HG03460 (cell line): ENCODE results near the gene PIK3R6.
A peak's percentile ranks its signal among the peaks of the same experiment; 100 is the strongest.

ENCODE experiments used
- ATAC-seq: cut with Tn5 transposase; IDR thresholded peaks from one replicate; pipeline ENCODE4 v1.9.1; 2021; ENCODE audit not compliant: unreplicated experiment

Gene PIK3R6, protein sequence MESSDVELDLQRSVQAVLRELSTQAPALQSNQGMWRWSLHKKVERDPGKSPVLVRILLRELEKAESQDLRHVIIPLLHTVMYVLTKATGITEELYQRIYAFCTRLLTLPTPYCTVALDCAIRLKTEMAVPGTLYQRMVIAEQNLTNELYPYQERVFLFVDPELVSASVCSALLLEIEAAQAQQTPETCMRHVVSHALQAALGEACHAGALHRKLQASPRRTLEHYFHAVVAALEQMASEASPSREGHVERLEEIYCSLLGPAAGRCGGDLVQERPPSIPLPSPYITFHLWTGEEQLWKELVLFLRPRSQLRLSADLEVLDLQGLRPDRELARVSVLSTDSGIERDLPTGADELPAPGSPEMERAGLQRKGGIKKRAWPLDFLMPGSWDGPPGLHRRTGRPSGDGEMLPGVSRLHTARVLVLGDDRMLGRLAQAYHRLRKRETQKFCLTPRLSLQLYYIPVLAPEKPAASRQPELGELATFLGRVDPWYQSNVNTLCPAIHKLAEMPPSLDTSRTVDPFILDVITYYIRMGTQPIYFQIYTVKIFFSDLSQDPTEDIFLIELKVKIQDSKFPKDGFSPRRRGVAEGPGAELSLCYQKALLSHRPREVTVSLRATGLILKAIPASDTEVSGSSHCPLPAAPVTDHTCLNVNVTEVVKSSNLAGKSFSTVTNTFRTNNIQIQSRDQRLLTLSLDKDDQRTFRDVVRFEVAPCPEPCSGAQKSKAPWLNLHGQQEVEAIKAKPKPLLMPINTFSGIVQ

DNA sequence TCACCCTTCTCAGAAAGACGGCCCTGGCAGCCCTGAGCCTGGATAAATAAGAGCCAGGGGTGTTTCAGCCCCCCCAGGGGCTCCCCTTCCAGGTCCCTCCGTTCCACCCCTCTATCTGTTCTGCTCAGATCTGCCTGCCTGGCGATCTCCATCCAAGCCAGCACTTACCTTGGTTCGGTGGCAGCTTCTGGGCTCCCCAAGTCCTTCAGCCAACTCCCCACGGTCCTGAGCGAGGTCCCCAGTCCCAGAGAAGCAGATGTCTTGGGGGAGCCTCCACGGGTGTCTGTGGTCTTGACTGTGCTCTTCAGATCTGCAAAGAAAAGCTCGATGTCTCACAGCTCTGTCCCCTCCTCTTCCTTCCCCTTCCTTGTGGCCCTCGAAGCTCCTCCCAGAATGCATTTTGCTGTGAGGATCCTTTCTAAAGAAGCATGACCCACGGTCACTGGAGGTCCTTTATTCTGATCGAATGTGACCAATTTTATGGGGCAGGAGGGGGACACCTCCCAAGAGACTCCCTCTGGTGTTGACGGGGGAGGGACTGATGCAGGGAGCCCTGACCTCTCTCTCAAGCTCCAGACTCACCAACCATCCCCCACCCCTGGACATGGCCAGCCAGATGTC is at the start of gene PIK3R6:
Gene PIK3R6 (minus strand): TSS at position 314 of the 621 bp plus-strand sequence. CDS start 17,880 bp downstream, outside the sequence.
- ATAC-seq = peak; percentile 51

DNA sequence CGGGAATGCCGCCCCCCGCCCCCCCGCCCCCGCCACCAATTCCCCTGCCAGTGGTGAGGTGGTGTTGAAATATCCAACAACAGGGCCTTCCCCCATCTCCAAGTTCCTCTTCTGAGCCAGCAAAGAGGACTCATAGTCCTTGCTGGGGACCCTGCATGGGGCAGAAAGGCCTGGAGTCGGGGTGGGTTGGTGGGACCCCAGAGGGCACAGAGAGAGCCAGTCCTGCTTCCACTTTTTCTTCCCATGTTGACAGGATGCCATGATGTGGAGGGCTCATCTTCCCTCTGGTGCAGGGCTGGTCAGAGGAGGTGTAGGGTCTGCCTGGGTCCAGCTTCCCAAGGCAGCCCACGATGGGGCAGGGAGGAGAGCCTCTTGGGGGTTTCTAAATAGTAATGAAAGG is 49.0 kb upstream of the PIK3R6 start:
- no peak for ATAC-seq

DNA sequence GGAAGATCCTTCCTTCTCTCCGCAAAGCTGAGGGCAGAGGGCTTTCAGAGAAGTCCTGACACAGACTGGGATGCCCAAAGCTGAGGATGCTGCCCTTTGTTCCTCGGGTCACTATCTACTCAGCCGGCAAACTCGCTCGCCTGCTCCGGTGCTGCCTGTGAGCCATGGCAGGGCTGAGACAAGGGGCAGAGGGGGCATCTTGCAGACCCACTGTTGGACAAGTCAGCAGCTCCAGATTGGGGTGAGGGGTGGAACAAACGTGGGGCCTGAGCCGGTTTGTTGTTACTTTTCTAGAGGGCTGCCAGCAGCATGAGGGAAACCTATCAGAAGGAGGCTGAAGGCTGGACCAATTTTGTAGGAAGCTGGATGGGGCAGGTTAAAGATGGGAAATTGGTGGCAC is 47.1 kb upstream of the PIK3R6 start:
- no peak for ATAC-seq

DNA sequence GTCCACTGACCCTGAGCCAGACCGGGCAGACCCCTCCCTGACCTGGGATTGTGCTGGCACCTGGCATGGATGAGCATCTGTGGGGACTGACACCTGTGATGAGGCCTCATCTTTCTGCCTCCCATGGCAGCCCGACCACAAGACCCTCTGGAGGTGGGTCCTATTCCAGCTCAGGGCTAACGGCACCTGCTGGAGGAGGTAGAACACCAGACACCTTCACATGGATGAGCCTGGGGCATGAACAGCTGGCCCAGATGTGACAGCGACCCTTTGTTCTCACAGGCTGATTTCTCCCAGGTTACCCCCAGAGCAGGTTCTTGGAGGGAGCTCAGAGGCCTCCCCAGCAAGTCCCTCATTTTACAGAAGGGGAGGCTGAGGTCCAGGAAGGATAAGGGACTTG is 46.4 kb upstream of the PIK3R6 start:
- ATAC-seq = no peak

DNA sequence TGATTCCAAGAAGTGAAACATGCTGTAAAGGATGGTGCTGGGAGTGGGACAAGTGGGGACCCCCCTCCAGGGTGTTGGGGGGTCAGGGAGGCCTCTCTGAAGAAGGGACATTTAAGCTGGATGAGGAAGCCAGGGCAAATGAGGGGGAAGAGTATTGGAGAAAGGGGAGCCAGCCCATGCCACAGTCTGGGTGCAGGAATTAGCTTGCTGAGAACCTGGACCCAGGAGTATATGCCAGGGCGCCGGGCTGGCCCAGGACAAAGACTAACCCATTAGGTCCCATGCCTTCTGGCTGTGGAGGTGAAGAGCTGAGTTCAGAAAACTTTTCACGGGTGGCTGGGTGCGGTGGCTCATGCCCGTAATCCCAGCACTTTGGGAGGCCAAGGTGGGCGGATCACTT is 45.6 kb upstream of the PIK3R6 start:
- ATAC-seq = no peak

DNA sequence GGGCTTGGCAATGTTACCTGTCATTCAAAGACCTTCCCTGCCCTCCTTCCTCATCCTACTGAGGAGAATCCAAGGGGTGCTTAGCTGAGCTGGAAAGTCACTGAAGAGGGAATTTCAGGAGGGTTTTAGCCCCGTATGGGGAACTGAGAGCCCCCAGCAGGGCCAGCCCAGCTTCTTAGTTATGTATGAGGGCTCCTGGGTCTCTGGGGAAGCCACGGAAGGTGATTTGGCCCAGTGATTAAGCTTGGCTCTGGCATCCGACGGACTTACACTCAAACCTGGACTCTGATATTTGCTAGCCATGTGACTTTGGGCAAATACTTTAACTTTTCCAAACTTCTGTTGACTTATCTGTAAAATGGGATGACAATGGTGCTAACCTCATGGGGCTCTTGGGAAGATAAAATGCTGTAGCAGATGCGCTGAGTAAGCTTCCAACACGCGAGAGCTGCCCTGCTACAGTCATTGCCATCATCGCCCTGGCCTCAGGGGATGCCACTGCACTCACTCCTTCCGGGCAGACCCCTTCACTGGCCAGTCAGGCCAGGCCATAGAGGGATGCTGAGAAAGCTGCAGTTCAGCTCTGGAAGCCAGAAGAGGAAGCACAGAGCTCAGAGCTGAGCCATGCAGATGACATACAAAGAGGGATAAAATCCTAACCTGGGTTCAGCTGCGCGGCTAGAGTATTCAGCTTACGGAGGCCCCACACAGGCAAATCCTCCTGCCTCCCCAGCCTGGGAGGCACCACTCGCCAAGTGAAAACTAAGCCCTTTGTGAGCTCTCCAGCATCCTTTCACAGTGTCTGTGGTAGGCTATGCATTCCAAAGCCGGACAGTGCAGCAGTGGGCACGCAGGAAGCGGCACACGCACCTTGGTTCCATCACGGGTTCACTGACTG is 44.9 kb upstream of the PIK3R6 start:
- ATAC-seq = no peak

DNA sequence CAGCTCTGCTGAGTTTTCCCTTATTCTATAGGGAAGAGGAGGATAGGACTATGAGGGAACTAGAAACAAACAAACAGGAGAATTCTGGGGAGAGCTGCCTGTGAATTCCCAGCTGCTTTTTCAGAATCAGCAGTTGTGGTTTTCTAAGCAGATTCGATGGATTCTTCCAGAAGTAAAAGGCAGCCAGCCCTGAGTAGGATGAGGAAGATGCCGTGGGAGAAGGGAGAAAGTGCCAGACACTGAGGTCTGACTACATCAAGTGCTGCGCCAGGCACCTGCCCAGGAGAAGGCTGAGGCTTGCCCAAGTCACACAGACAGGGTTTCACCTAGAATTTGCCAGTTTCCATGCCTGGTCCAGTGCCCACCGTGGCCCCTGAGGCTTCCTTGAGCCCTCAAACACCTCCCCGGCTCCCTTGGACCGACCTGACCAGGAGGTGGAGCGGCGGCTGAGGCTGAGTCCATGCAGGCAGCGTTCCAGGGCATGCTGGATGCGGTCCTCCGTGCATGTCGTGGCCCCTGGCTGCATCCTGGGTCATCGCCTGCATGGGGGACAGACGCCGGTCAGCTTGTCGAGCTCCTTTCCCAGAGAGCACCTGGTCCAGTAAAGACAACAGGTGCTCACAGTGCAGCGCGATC is 43.6 kb upstream of the PIK3R6 start:
- no peak for ATAC-seq

DNA sequence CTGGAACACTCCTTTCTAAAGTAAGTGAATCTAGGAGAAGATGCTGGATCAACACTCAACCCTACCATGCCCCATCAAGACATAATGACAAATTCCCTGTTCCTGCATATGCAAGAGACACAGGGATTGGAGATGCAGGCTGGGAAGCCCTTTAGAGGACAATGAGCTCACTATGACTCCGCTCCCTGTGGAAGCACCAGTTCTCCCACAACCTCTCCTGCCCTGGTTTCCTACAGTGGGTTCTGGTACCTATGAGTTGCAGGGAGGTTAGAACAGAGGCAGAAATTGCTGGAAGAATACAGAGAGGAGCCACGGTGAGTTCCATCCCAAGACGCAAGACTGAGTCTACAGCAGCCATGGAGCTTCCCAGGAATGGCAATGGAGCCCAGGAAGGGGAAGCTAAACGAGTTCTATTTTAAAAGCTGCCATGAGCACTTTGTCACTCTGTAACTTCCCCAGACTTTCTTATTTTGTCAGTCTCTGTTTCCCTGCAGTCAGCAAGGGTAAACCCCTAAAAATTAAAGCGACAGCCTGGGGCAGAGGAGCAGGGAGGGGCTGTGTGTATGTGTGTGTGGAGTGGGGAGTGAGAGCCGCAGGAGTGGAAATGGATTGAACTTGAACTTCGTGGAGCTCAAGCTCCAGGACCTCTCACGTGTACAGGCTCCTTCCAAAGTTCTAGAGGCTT is 42.3 kb upstream of the PIK3R6 start:
- ATAC-seq = no peak

DNA sequence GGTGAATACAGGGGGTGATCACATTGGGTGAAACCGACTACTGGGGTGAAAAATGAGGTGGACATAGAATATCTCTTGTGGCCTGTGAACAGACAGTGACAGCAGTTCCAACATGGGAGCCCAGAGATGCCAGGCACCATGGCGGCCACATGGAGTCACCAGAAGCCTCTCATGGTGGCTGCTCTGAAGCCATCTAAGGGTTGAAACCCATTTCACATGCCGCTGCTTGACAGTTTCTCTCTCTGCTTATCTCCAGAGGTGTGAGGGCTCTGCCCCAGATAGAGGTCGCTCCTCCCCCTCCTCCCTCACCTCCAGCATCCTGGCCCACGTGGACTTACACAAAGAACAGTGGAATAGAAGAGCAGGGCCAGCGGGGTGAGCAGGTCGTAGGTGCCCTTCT is 37.9 kb upstream of the PIK3R6 start:
- no peak for ATAC-seq

DNA sequence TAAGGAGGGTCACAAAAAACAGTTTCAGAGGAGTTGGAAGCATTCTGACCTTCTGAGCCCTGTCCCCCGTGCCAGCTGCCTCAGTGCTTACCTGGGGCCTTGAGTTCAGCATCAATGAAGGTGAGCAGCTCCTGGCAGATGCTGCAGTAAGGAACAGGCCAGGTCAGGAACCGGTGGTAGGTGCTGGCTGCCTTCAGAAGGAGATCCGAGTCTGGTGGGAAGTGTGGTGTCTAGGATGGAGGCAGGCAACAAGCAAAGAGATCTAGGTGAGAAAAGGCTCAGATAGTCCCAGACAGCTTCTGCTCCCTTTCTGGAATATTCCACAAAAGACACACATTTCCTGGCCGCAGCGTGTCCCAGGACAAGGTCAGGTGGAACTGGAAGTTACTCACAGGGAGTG is 37.2 kb upstream of the PIK3R6 start:
- no peak for ATAC-seq

DNA sequence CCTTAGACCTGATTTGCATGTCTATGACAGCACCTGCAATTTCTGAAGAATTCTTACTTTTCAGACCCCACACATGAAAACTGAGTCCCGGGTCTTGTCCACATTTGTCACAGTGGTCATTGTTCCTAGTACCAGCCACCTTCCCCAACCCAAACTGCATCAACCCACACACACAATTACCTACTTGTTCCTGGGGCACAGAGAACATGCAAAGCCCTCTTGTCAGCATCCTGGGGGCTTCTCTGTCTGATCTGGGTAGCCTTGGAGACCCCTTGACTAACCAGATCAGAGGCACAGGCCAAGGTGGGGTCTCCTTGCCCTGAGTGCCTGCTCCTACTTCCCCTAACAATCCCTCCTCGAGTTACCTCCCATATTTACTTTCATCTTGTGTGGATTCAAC is 36.7 kb upstream of the PIK3R6 start:
- ATAC-seq = no peak

DNA sequence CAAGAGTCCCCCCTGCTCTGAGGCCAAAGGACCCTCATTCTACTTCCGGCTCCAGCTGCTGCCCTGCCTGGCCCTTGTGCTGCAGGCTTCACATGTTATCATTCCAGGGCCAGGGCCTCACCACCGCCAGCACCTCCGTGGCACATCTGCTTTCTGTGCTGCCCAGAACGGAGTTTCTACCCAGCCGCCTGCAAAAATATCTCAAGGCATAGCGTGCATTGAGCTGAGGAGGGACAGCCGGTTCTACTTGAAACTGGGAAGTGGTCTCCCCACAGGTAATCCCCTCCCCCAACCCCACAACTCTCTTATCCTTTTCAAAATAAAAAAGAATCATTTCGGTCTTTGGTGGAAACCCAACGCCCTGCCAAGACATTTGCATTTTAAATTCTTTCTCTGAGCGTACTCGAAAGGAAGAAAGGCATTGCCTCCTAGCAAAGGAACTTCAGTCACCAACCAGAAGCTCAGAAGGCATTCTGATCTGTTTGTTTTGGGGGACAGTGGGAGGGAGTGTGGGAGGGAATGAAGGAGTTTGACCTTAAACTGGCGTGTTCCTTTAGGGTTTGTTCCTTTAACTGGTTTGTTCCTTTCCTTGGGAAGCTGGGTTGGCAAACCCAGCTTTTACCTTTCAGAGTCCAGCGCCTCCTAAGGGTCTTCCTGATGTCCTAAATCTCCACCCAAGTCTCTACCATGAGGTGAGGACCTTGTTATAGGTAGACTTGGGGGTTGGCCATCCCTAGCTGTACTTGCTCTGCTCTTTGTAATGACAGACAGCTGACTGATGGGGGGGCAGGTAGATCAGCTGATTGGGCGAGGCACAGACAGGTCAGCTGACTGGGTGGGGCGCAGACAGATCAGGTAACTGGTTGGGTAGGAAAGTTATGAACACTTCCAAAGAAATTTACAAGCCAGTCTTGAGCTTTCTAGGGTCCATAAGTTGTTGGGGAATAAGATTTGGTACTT is 33.4 kb upstream of the PIK3R6 start:
- peak; percentile 52 for ATAC-seq

DNA sequence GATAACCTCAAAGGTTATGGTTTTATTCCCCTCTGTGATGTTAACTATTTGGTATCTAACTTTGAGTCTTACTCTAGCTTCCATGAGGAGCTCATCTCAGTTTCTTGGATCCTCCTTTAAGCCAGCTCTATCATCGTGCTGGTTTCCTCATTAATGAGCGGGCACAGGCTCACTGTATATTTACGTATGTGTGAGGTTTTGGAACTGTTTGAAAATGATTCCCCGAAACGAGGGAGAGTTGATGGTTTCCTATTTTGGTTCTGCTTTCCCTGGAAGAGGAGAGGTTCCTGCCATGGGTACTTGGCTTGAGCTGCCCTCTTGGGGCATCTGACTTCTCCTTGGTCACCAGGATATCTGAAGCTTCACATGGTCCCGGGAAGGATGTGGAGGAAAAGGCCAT is 32.7 kb upstream of the PIK3R6 start:
- no peak for ATAC-seq

DNA sequence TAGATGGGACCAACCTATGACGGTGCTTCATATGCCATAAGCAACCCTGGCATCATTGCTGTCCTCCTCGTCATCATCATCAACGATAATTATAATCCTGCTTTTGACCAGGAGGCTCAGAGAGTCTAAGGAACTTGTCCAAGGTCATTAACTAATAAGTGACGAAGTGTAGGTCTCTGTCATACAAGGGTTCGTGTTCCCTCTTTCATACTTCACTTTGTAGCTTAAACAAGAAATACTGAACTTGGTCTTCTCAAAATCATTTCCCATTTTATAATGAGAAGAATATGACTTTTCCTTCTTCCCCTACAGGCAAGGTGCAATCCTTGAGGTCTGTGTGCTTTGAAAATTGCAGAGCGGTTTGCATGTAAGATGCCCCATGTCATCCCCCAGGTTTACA is 31.2 kb upstream of the PIK3R6 start:
- ATAC-seq = no peak

DNA sequence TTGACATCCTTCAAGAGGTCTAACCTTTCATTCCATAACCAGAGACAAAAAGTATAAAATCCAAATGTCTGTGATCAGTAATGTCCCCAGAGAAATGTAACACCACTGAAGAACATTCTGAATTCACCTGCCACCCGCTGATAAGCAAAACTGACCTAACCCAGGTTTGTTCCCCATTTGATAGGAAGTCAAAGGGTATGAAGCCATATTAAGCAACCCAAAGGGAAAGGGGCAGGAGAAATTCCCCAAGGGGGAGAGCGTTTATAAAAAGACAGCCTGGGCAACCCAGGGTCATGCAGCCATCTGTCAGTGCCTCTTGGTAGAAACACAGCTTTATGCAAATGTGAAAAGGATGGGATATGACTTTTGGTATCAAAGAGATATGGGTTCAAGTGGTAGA is 30.7 kb upstream of the PIK3R6 start:
- no peak for ATAC-seq

DNA sequence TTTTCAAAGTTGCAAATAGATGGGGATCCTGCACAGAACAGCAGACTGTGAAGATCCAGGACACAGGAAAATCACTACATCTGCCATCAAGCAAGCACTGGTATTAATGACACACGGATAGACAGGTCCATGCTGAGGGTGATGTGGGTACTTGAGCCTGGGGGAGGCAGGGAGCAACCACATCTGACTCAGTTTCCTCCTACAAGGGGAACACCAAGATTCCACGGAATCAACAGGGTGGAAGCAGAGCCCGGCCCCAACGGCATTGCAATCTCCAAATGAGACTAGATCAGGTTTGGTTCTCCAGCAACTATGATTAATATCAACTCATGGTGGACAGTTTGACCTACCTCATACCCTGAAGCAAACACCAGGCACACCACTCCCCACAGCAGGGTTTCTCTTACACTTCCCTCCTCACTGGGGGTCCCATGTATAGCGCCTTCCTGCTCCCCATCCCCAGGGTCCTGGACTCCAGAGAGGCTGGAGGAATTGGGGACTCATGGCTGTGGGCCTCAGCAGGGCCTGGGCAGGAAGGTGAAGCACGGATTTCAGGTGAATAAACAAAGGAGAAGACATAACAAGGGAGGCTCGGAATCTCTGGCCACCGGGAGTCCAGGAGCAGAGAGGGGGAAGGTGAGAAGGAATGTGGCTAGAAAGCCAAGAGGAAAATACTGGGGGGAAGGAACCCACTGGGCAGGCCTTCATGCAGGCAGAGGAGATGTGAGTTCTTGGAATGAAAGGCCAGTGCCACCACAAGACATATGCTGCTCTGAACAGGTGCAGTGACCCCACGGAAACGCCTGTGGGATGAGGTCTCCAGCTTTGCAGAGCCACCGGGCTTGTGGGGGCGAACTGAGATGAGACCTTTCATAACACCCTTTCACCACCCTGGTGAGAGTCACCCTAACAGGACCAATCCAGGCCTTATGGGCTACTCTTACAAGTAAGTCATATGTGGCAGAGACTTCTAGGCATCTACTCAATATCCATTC is 29.5 kb upstream of the PIK3R6 start:
- no peak for ATAC-seq

DNA sequence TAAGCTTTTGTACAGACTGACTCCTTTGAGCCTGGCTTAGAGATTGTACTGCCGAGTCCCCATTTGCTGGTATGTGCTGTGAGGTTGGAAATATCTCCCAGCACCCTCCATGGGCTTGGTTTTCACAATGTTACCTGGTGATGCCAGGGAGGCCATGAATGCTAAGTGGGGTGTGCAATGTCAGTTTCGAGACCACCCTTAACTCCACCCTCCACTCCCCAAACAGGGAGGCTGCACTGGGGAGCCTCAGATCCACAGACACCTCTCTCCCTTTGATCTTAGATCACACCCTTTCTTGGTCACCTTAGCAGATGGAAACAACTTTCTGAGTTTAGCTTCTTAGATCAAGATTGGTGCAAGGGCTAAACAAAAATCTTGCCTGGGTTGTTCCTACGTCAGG is 28.6 kb upstream of the PIK3R6 start:
- no peak for ATAC-seq
